ENCODE data around the gene EYS.

The EYS gene

DNA sequence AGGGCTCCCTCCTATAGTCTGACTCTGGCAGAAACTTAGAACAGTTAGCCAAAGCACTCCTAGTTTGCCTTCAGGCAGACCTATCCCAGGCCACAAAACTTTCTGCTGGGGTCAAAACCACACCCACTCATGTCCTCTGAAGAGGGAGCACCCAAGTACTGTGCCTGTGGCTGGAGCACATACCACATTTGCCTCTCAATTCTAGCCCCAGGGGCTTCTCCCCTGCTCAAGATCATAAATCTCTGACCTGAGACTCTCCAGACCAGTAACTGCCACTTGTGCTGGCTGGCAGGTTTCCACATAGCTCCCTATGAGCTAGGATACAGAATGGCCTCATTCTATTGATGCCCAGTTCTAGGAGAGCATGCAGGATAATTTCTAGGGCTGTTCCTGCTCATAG, 781.0 kb downstream of the EYS start:
- no peaks in the 10 kb centered on the region for H3K36me3 ChIP-seq (ENCODE audit: insufficient read depth, low read length)
- H3K4me1 ChIP-seq (ENCODE audit: insufficient read depth, low read length, poor library complexity, severe bottlenecking) = no peaks in the 10 kb centered on the region
- no peak overlapping the region for H3K9ac ChIP-seq (ENCODE audit: low read depth, low read length, poor library complexity, severe bottlenecking)
- H4K20me1 ChIP-seq (ENCODE audit: insufficient read depth, low read length, poor library complexity, severe bottlenecking) = no peaks in the 10 kb centered on the region
- H3K9me3 ChIP-seq (ENCODE audit: insufficient read depth, low read depth, low read length) = no peaks in the 10 kb centered on the region
- H3K9me2 ChIP-seq (replicated peaks; ENCODE audit: low read depth, low read length) = no peaks in the 10 kb centered on the region
- no peak for TF ChIP-seq EZH2phosphoT487 (IDR thresholded peaks at IDR 0.05; ENCODE audit: borderline replicate concordance)
- TF ChIP-seq, protein P1, sequence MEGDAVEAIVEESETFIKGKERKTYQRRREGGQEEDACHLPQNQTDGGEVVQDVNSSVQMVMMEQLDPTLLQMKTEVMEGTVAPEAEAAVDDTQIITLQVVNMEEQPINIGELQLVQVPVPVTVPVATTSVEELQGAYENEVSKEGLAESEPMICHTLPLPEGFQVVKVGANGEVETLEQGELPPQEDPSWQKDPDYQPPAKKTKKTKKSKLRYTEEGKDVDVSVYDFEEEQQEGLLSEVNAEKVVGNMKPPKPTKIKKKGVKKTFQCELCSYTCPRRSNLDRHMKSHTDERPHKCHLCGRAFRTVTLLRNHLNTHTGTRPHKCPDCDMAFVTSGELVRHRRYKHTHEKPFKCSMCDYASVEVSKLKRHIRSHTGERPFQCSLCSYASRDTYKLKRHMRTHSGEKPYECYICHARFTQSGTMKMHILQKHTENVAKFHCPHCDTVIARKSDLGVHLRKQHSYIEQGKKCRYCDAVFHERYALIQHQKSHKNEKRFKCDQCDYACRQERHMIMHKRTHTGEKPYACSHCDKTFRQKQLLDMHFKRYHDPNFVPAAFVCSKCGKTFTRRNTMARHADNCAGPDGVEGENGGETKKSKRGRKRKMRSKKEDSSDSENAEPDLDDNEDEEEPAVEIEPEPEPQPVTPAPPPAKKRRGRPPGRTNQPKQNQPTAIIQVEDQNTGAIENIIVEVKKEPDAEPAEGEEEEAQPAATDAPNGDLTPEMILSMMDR (conservative IDR thresholded peaks at IDR 0.05; ENCODE audit: low read length) = no peak
- H3K4me3 ChIP-seq (ENCODE audit: low read length, poor library complexity, severe bottlenecking) = no peak overlapping the region
- no peak overlapping the region for H2AFZ ChIP-seq (ENCODE audit: low read length)
- H3F3A ChIP-seq (ENCODE audit: low read depth) = no peaks in the 10 kb centered on the region
- H3K27me3 ChIP-seq (ENCODE audit: insufficient read depth, low read length, poor library complexity, severe bottlenecking) = no peaks in the 10 kb centered on the region
- no peak overlapping the region for H3K4me2 ChIP-seq (ENCODE audit: low read depth, low read length, poor library complexity, severe bottlenecking)
- H3K79me2 ChIP-seq (ENCODE audit: insufficient read depth, low read length) = no peaks in the 10 kb centered on the region

DNA sequence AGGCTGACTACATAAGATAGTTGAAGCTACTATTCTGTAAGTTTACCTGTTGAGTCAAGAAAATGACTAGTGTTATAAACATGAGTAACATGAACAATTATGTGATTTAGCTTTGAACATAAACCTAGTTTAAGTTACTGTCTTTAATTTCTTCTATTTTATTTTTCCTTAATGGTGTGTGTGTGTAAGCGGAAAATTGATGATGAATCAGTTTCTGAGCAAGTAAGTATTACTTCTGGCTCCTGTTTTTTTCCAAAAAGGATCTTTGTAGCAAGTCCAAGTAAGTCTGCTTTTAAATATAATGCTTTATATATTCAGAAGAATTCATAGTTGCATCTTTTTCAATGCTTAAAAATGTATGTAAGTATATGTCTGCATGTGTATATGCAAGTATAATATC, 786.8 kb downstream of the EYS start:
- H2AFZ ChIP-seq (ENCODE audit: low read length) = no peak overlapping the region
- no peak for TF ChIP-seq EZH2phosphoT487 (IDR thresholded peaks at IDR 0.05; ENCODE audit: borderline replicate concordance)
- TF ChIP-seq, protein P1 (conservative IDR thresholded peaks at IDR 0.05; ENCODE audit: low read length) = no peak

DNA sequence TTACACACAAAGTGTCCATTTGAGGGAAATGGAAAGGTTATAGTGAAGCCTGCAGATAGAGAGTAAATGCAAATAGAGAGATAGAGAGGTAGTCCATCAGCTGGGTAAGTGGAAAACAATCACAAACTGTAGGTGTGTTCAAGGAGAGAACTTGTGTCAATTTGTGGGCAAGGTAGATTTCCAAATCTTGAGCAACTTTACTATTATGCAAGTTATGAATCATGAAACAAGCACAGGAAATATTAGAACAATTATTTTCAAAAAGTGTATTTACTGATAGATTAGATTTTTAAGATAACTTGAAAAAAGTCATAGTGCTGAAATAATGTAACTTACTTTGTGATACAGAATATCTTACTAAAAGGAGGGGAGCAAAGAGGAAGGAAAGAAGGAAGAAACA, 792.9 kb downstream of the EYS start:
- no peak overlapping the region for H3K9ac ChIP-seq (ENCODE audit: low read depth, low read length, poor library complexity, severe bottlenecking)
- H3K79me2 ChIP-seq (ENCODE audit: insufficient read depth, low read length) = no peaks in the 10 kb centered on the region
- H3K36me3 ChIP-seq (ENCODE audit: insufficient read depth, low read length) = no peaks in the 10 kb centered on the region
- no peaks in the 10 kb centered on the region for H3K9me2 ChIP-seq (replicated peaks; ENCODE audit: low read depth, low read length)
- no peaks in the 10 kb centered on the region for H3K27me3 ChIP-seq (ENCODE audit: insufficient read depth, low read length, poor library complexity, severe bottlenecking)
- H3K4me3 ChIP-seq (ENCODE audit: low read length, poor library complexity, severe bottlenecking) = no peak overlapping the region
- no peak for TF ChIP-seq EZH2phosphoT487 (IDR thresholded peaks at IDR 0.05; ENCODE audit: borderline replicate concordance)
- TF ChIP-seq, protein P1 (conservative IDR thresholded peaks at IDR 0.05; ENCODE audit: low read length) = no peak
- H3K4me2 ChIP-seq (ENCODE audit: low read depth, low read length, poor library complexity, severe bottlenecking) = no peak overlapping the region
- H3K9me3 ChIP-seq (ENCODE audit: insufficient read depth, low read depth, low read length) = no peaks in the 10 kb centered on the region
- H4K20me1 ChIP-seq (ENCODE audit: insufficient read depth, low read length, poor library complexity, severe bottlenecking) = no peaks in the 10 kb centered on the region
- no peak overlapping the region for H2AFZ ChIP-seq (ENCODE audit: low read length)
- H3F3A ChIP-seq (ENCODE audit: low read depth) = no peaks in the 10 kb centered on the region
- no peaks in the 10 kb centered on the region for H3K4me1 ChIP-seq (ENCODE audit: insufficient read depth, low read length, poor library complexity, severe bottlenecking)

More for the DNA sequence above, 786.8 kb downstream of the EYS start:
- Histone ChIP-seq H3K36me3 (ENCODE audit: insufficient read depth, low read length) (no peaks in the 10 kb centered on the region), H4K20me1 (ENCODE audit: insufficient read depth, low read length, poor library complexity, severe bottlenecking) (no peaks in the 10 kb centered on the region), H3K4me1 (ENCODE audit: insufficient read depth, low read length, poor library complexity, severe bottlenecking) (no peaks in the 10 kb centered on the region), H3K4me3 (ENCODE audit: low read length, poor library complexity, severe bottlenecking) (no peak overlapping the region), H3K27me3 (ENCODE audit: insufficient read depth, low read length, poor library complexity, severe bottlenecking) (no peaks in the 10 kb centered on the region), H3K9ac (ENCODE audit: low read depth, low read length, poor library complexity, severe bottlenecking) (no peak overlapping the region), H3K79me2 (ENCODE audit: insufficient read depth, low read length) (no peaks in the 10 kb centered on the region), H3K4me2 (ENCODE audit: low read depth, low read length, poor library complexity, severe bottlenecking) (no peak overlapping the region), H3K9me3 (ENCODE audit: insufficient read depth, low read depth, low read length) (no peaks in the 10 kb centered on the region), H3F3A (ENCODE audit: low read depth) (no peaks in the 10 kb centered on the region), H3K9me2 (replicated peaks; ENCODE audit: low read depth, low read length) (no peaks in the 10 kb centered on the region)

All from Loucy (cell line).